ENCODE measurements around the gene CPAMD8. TPM values are rescaled to one million over a fixed set of nuclear protein-coding genes. Genes with fewer than 3 reads are reported as not detected.
A peak's percentile ranks its signal among the peaks of the same experiment; 100 is the strongest.
"Not testable (repeated sequence)": the region's sequence is repeated elsewhere in the genome, so short reads cannot be mapped to it uniquely, and the experiment has no call there.

CPAMD8 gene
- total RNA-seq, 4 donors from 2014 or later = 5.4 to 9.7 (median 9.1) TPM

DNA sequence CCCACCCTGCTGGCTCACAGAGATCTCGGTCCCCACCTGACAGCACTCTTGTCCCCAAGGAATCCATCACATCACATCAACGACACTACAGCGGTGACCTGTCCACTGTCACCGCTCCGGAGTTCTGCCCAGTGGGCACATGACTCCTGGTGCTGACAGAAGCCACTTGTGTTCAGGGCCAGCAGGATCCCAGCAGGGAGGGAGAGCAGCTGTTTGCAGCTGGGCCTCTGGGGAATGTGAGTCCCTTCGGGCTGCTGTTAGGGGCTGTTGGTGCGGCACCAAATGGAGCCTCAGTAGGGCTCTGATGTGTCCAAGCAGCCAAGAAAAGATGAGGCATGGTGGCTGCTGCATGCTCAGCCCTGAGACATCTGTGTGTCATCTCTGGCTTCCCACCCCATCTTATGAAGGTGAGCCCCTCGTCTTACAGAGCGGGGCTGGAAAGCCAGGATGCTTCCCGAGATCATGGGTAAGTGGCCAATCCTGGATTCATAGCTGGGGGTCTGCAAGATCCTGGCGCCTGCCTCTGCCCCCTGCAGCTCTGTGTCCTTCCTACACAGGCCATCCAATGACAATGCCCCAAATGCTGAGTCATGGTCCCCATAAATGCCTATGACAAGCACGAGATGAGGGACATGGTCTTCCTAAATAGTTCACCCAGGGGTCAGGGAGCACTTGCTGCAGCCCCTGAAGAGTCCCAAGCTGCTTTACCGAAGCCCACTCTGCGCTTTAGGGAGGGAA lies 81.8 kb downstream of the CPAMD8 start:
- H3K36me3 ChIP-seq = no peaks in the 10 kb centered on the region
- H3K9me3 ChIP-seq = no peaks in the 10 kb centered on the region
- TF ChIP-seq EP300 (IDR thresholded peaks at IDR 0.05) (no peak), POLR2AphosphoS5 (IDR thresholded peaks at IDR 0.05) (no peak), POLR2A (IDR thresholded peaks at IDR 0.05) (no peak)
- TF ChIP-seq, protein P1, sequence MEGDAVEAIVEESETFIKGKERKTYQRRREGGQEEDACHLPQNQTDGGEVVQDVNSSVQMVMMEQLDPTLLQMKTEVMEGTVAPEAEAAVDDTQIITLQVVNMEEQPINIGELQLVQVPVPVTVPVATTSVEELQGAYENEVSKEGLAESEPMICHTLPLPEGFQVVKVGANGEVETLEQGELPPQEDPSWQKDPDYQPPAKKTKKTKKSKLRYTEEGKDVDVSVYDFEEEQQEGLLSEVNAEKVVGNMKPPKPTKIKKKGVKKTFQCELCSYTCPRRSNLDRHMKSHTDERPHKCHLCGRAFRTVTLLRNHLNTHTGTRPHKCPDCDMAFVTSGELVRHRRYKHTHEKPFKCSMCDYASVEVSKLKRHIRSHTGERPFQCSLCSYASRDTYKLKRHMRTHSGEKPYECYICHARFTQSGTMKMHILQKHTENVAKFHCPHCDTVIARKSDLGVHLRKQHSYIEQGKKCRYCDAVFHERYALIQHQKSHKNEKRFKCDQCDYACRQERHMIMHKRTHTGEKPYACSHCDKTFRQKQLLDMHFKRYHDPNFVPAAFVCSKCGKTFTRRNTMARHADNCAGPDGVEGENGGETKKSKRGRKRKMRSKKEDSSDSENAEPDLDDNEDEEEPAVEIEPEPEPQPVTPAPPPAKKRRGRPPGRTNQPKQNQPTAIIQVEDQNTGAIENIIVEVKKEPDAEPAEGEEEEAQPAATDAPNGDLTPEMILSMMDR (IDR thresholded peaks at IDR 0.05) = no peak
- H3K27me3 ChIP-seq = no peaks in the 10 kb centered on the region
- no peaks in the 10 kb centered on the region for H3K4me1 ChIP-seq
- WGBS = 92% methylated on average over 5 of the region's 14 CpGs
- no peak overlapping the region for H3K27ac ChIP-seq
- no peak overlapping the region for H3K4me3 ChIP-seq
- peak in 1 of 2 donors; percentile 44 for DNase-seq (ENCODE audit: low spot score in 2 of 2)

DNA sequence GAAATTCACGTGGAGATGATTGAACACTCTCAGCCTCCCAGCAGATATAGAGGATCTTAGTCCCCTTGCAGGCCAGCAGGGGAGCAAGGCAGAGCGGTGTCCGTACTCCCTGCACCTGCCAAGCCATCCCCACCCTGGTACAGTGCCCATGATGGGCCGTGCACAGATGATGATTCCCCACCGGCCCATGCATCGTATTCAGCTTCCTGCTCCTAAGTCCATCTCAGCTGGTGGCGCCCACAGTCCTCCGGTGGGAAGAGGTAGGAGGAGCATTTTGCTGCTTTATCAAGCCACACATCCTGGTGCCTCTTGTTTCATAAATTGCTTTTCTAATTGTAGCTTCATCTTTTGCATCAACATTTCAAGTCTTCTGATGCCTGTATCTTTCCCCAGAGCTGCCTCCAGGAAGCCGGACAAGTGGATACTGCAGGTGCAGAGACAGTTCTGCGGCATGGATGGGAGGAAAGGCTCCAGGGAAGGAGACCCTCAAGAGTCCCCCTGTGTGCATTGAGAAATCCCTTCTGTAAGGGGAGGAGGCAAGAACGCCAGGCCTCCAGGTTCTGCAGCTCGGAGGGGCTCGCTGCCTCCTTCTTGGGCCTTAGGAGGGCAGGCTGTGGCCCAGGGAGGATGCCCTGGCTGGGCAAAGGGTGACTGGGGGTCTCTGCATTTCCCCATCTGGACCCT lies 82.5 kb downstream of the CPAMD8 start:
- Histone ChIP-seq H3K27me3 (no peaks in the 10 kb centered on the region), H3K9me3 (no peaks in the 10 kb centered on the region), H3K27ac (no peak overlapping the region), H3K4me1 (no peaks in the 10 kb centered on the region), H3K4me3 (no peak overlapping the region), H3K36me3 (no peaks in the 10 kb centered on the region)
- WGBS = 90% methylated on average over 13 of the region's 13 CpGs
- DNase-seq (ENCODE audit: low spot score in 2 of 2) = peak in 1 of 2 donors; percentile 68
- TF ChIP-seq EP300 (IDR thresholded peaks at IDR 0.05) = no peak
- TF ChIP-seq, protein P1 (IDR thresholded peaks at IDR 0.05) = no peak
- no peak for TF ChIP-seq POLR2A (IDR thresholded peaks at IDR 0.05)
- no peak for TF ChIP-seq POLR2AphosphoS5 (IDR thresholded peaks at IDR 0.05)

- H3K4me1 ChIP-seq, H3K9me3 ChIP-seq, H3K4me3 ChIP-seq, H3K27me3 ChIP-seq, H3K36me3 ChIP-seq, H3K27ac ChIP-seq: not testable (repeated sequence)
- 95% methylated on average over 7 of the region's 7 CpGs for WGBS
- peak in 1 of 2 donors; percentile 8 for DNase-seq (ENCODE audit: low spot score in 2 of 2)
These were observed 83.5 kb downstream of the CPAMD8 start for GRCh38 chr19:16943090-16943489.

GRCh38 chr19:16942583-16942982 lies 84.0 kb downstream of the CPAMD8 start:
- Histone ChIP-seq H3K4me3 (no peak overlapping the region), H3K9me3 (no peaks in the 10 kb centered on the region), H3K27ac (no peak overlapping the region), H3K27me3 (no peaks in the 10 kb centered on the region), H3K36me3 (no peaks in the 10 kb centered on the region), H3K4me1 (no peaks in the 10 kb centered on the region)
- TF ChIP-seq, protein P1 (IDR thresholded peaks at IDR 0.05) = no peak
- TF ChIP-seq POLR2A (IDR thresholded peaks at IDR 0.05) (no peak), POLR2AphosphoS5 (IDR thresholded peaks at IDR 0.05) (no peak), EP300 (IDR thresholded peaks at IDR 0.05) (no peak)
- 76% methylated on average over 6 of the region's 6 CpGs for WGBS
- peak in 1 of 2 donors; percentile 43 for DNase-seq (ENCODE audit: low spot score in 2 of 2)

DNA sequence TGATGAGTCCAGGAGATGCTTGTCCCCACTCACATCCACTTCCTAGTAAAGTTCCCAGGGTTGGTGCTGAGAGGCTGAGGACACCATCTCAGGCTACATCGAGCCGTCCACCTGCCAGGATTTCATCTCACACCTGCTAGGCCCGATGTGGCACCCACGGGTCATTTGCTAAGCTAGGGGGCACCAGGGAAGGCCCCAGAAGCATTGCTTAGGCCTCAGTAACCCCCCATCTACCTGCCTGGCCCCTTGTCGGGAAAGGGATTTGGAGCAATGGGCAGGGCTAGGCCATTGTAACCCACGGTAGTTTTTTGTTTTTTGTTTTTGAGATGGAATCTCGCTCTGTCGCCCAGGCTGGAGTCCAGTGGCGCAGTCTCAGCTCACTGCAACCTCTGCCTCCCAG lies 86.0 kb downstream of the CPAMD8 start:
- Histone ChIP-seq H3K4me1 (no peaks in the 10 kb centered on the region), H3K9me3 (no peaks in the 10 kb centered on the region), H3K4me3 (no peak overlapping the region), H3K27me3 (no peaks in the 10 kb centered on the region), H3K27ac (no peak overlapping the region), H3K36me3 (no peaks in the 10 kb centered on the region)
- WGBS = 91% methylated on average over 9 of the region's 9 CpGs
- no peak for TF ChIP-seq POLR2A (IDR thresholded peaks at IDR 0.05)
- no peak for TF ChIP-seq POLR2AphosphoS5 (IDR thresholded peaks at IDR 0.05)
- TF ChIP-seq, protein P1 (IDR thresholded peaks at IDR 0.05) = no peak
- TF ChIP-seq EP300 (IDR thresholded peaks at IDR 0.05) = no peak
- DNase-seq (ENCODE audit: low spot score in 2 of 2) = peak in 1 of 2 donors; percentile 55

- 92% methylated on average over 7 of the region's 7 CpGs for WGBS
- not testable (repeated sequence) for H3K27ac ChIP-seq, H3K4me1 ChIP-seq, H3K4me3 ChIP-seq, H3K27me3 ChIP-seq, H3K36me3 ChIP-seq, H3K9me3 ChIP-seq
- peak in 1 of 2 donors; percentile 3 for DNase-seq (ENCODE audit: low spot score in 2 of 2)
These were observed 86.5 kb downstream of the CPAMD8 start for GRCh38 chr19:16940063-16940462.

All from suprapubic skin (tissue), 4 donors.